GM12801 (cell line): ENCODE results near the gene POTEB3.
"Not testable (repeated sequence)": the region's sequence is repeated elsewhere in the genome, so short reads cannot be mapped to it uniquely, and the experiment has no call there.

Experiments used
- CTCF ChIP-seq: IDR thresholded peaks from one replicate; pipeline ENCODE4 v1.5.1; 2011; ENCODE audit warnings: control low read depth; ENCODE audit not compliant: insufficient read length; ENCODE audit errors: extremely low read depth

The POTEB3 gene

GRCh38 chr15:21440399-21440798 lies at the start of gene POTEB3:
Gene POTEB3 (minus strand): TSS chr15:21440499. CDS start chr15:21440011, 488 bp downstream.
- TF ChIP-seq CTCF: not testable (repeated sequence)
